Stomach smooth muscle (tissue), 2 donors: ENCODE data around the gene CRY1.

ENCODE experiments used
- H3K27ac ChIP-seq: one replicate; pipeline ENCODE4 v1.7.0; 2013; ENCODE audit warnings: mild to moderate bottlenecking, low read length, inconsistent platforms
- H3K27me3 ChIP-seq, 2 donors: one replicate each; pipeline ENCODE4 v1.7.0; 2013; ENCODE audit warnings: low read length in 2 of 2; ENCODE audit not compliant: insufficient read depth in 2 of 2, control insufficient read depth in 1 of 2
- H3K36me3 ChIP-seq, 2 donors: one replicate each; pipeline ENCODE4 v1.7.0; 2013; ENCODE audit warnings: low read length in 2 of 2; ENCODE audit not compliant: control insufficient read depth in 2 of 2, insufficient read depth in 2 of 2
- H3K4me1 ChIP-seq: one replicate; pipeline ENCODE4 v1.7.0; 2013; ENCODE audit warnings: low read length; ENCODE audit not compliant: control insufficient read depth, insufficient read depth
- H3K4me3 ChIP-seq, 2 donors: one replicate each; pipeline ENCODE4 v1.7.0; 2013; ENCODE audit warnings: low read length in 2 of 2
- H3K9ac ChIP-seq, 2 donors: one replicate each; pipeline ENCODE4 v1.7.0; 2013; ENCODE audit warnings: low read length in 2 of 2, mild to moderate bottlenecking in 1 of 2
- H3K9me3 ChIP-seq, 2 donors: one replicate each; pipeline ENCODE4 v1.7.0; 2013; ENCODE audit warnings: low read length in 2 of 2; ENCODE audit not compliant: control insufficient read depth in 2 of 2
- donor health status: healthy.
- donor health status: Pancreatic carcinoma.

The CRY1 gene

DNA sequence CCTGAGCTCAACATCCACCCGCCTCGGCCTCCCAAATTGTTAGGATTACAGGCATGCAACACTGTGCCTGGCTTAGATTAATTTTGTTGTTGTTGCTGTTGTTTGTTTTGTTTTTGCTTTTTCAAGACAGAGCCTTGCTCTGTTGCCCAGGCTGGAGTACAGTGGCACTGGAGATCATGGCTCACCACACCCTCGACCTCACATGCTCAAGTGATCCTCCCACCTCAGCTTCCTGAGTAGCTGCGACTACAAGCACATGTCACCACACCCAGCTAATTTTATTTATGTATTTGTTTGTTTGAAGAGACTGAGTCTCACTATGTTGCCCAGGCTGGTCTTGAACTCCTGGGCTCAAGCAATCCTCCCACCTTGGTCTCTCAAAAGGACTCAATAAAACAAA lies 26.7 kb downstream of the CRY1 start:
- Histone ChIP-seq H3K4me1 (no peaks in the 10 kb centered on the region), H3K4me3 (no peak overlapping the region), H3K27me3 (no peaks in the 10 kb centered on the region), H3K9ac (no peak overlapping the region), H3K27ac (no peak overlapping the region), H3K36me3 (no peaks in the 10 kb centered on the region), H3K9me3 (peaks cover 0 to 2% of the 10 kb centered on the region in 2 donors)

GRCh38 chr12:107064687-107065086 lies 28.7 kb downstream of the CRY1 start:
- no peak overlapping the region for H3K27ac ChIP-seq
- H3K4me3 ChIP-seq: no peak overlapping the region
- no peaks in the 10 kb centered on the region for H3K27me3 ChIP-seq
- H3K9me3 ChIP-seq: peaks cover 0 to 2% of the 10 kb centered on the region in 2 donors
- H3K4me1 ChIP-seq: no peaks in the 10 kb centered on the region
- H3K9ac ChIP-seq: no peak overlapping the region
- H3K36me3 ChIP-seq: no peaks in the 10 kb centered on the region

DNA sequence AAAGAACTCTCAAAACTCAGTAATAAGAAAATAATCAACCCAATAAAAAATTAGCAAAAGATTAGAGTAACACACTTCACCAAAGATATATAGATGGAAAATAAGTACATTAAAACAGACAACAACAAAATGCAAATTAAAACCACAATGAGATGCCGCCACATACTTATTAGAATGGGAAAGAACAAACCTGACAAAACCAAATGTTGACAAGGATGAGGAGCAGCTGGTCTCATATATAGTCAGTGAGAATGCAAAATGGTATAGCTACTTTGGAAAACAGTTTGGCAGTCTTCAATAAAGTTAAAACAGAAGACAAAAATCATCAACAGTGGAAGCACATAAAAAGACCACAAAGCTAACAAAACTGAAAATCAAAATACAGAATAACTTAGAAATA lies 29.1 kb downstream of the CRY1 start:
- no peak overlapping the region for H3K27ac ChIP-seq
- H3K9me3 ChIP-seq: peaks cover 0 to 2% of the 10 kb centered on the region in 2 donors
- H3K9ac ChIP-seq: no peak overlapping the region
- H3K4me1 ChIP-seq: no peaks in the 10 kb centered on the region
- H3K4me3 ChIP-seq: no peak overlapping the region
- no peaks in the 10 kb centered on the region for H3K27me3 ChIP-seq
- no peaks in the 10 kb centered on the region for H3K36me3 ChIP-seq

DNA sequence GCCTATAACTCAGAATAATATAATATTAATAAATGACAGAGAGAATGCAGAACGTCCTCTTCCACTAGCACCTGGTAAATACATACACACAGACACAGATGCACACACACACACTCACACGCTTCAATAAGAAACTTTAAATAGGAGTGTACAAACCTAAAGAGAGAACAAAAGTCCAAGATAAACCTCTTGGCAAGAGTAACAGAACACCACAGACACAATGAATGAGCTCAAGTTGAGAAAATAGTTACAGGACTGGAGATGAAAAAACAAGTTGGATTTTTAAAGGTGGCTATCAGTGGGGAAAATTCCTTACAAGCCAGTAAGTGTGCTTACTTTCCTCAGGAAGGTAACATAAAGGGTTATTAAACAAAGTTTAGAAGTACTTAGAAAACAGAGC lies 35.2 kb downstream of the CRY1 start:
- H3K27ac ChIP-seq: no peak overlapping the region
- H3K27me3 ChIP-seq: no peaks in the 10 kb centered on the region
- H3K4me3 ChIP-seq: no peak overlapping the region
- no peaks in the 10 kb centered on the region for H3K36me3 ChIP-seq
- peaks cover 0 to 6% of the 10 kb centered on the region in 2 donors for H3K9me3 ChIP-seq
- H3K9ac ChIP-seq: no peak overlapping the region
- H3K4me1 ChIP-seq: no peaks in the 10 kb centered on the region

GRCh38 chr12:107057071-107057834 lies 36.1 kb downstream of the CRY1 start:
- Histone ChIP-seq H3K4me1 (no peaks in the 10 kb centered on the region), H3K4me3 (no peak overlapping the region), H3K27me3 (no peaks in the 10 kb centered on the region), H3K27ac (no peak overlapping the region), H3K9me3 (peaks cover 0 to 6% of the 10 kb centered on the region in 2 donors), H3K36me3 (no peaks in the 10 kb centered on the region), H3K9ac (no peak overlapping the region)

DNA sequence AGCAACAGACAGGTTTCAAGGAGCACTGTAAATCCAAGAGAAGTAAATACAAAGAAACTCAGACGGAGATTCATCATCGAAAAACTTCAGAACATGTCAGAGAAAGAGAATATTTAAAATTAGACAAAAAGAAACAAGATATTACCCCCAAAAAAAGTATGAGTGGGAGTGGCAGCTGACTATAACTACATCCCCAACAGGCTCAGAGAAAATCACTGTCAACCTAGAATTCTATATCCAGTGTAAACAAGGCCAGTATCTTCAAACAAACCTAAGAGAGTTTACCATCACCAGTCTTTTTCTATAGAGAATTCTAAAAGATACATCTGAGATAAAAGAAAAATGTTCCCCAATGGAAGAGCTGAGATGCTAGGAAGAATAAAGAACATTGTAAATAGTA lies 39.6 kb downstream of the CRY1 start:
- peaks cover 0 to 6% of the 10 kb centered on the region in 2 donors for H3K9me3 ChIP-seq
- no peak overlapping the region for H3K27ac ChIP-seq
- H3K4me1 ChIP-seq: no peaks in the 10 kb centered on the region
- no peaks in the 10 kb centered on the region for H3K27me3 ChIP-seq
- no peak overlapping the region for H3K9ac ChIP-seq
- no peak overlapping the region for H3K4me3 ChIP-seq
- H3K36me3 ChIP-seq: no peaks in the 10 kb centered on the region

DNA sequence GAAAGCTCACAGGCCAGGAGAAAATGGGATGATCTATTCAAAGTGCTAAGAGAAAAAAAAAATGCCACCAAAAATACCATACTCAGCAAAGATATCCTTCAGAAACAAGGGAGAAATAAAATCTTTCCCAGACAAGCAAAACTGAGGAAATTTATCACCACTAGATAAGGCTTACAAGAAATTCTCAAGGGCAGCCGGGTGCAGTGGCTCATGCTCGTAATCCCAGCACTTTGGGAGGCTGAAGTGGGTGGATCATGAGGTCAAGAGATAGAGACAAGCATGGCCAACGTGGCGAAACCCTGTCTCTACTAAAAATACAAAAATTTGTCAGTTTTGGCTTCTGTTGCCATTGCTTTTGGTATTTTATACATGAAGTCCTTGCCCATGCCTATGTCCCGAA lies 48.2 kb downstream of the CRY1 start:
- Histone ChIP-seq H3K9me3 (no peaks in the 10 kb centered on the region), H3K27me3 (no peaks in the 10 kb centered on the region), H3K9ac (no peak overlapping the region), H3K27ac (no peak overlapping the region), H3K4me3 (no peak overlapping the region), H3K36me3 (no peaks in the 10 kb centered on the region), H3K4me1 (no peaks in the 10 kb centered on the region)

DNA sequence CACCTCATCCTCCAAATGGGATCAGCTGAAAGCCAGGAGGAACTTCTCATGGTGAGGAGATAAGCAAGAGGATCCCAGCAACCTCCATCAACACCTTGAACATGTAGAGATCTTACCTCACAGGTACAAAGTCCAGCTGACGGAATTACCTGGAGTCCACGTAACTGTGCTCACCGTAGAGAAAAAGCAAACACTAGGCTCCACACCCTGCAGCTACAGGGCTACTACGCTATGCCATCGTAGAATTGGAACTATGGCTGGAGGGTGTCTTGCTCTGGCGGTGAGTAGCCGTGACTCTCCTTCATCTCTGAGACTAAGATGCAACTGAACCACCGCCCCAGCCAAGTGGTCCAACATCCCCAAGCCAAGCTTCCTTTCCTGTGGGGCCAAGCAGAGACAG lies 50.5 kb downstream of the CRY1 start:
- Histone ChIP-seq H3K9ac (no peak overlapping the region), H3K27me3 (no peaks in the 10 kb centered on the region), H3K9me3 (no peaks in the 10 kb centered on the region), H3K4me1 (no peaks in the 10 kb centered on the region), H3K27ac (no peak overlapping the region), H3K4me3 (no peak overlapping the region), H3K36me3 (no peaks in the 10 kb centered on the region)

GRCh38 chr12:107035733-107036132 lies 57.6 kb downstream of the CRY1 start:
- no peaks in the 10 kb centered on the region for H3K9me3 ChIP-seq
- no peaks in the 10 kb centered on the region for H3K4me1 ChIP-seq
- no peak overlapping the region for H3K4me3 ChIP-seq
- no peak overlapping the region for H3K27ac ChIP-seq
- no peak overlapping the region for H3K9ac ChIP-seq
- H3K27me3 ChIP-seq: no peaks in the 10 kb centered on the region
- H3K36me3 ChIP-seq: no peaks in the 10 kb centered on the region

DNA sequence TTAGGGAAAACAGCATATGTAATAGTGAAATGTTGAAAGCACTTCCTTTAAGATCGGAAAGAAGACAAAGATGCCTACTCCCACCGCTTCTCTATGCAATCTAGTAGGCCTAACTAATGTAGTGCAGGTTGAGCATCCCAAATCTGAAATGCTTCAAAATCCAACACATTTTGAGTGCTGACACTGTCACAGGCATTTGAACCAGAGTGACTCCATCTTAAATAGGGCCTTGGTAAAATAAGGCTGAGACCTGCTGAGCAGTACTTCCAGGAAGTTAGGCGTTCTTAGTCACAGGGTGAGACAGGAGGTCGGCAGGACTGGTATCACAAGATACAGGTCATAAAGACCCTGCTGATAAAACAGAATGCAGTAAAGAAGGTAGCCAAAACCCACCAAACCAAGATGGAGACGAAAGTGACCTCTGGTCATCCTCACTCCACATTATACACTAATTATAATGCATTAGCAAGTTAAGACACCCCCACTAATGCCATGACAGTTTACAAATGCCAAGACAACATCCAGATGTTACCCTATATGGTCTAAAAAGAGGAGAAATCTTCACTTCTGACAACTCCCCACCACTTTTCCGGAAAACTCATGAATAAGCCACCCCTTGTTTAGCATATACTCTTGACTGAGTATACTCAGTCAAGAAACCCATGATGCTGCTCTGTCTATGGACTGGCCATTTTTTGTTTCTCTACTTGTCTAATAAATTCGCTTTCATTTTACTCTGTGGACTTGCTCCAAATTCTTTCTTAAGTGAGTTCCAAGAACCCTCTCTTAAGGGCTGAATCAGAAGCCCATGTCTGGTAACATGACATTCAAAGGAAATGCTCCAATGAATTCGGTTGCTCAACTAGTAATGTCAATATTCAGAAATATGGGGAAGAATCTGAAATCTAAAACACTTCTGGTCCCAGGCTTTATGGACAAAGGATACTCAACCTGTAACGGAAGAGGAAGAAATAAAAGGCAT lies 59.3 kb downstream of the CRY1 start:
- H3K4me3 ChIP-seq: no peak overlapping the region
- H3K9ac ChIP-seq: no peak overlapping the region
- no peaks in the 10 kb centered on the region for H3K9me3 ChIP-seq
- no peaks in the 10 kb centered on the region for H3K36me3 ChIP-seq
- no peaks in the 10 kb centered on the region for H3K27me3 ChIP-seq
- no peak overlapping the region for H3K27ac ChIP-seq
- H3K4me1 ChIP-seq: peaks cover 3% of the 10 kb centered on the region
